ES-I3 (cell line): ENCODE data around the gene ADM5.
"Not testable (repeated sequence)": the region's sequence is repeated elsewhere in the genome, so short reads cannot be mapped to it uniquely, and the experiment has no call there.

ENCODE experiments used
- H3K36me3 ChIP-seq: 2 replicates; pipeline ENCODE4 v1.6.1; 2013; ENCODE audit warnings: mild to moderate bottlenecking, low read length, control low read depth, moderate library complexity; ENCODE audit not compliant: insufficient read depth
- H3K4me1 ChIP-seq: 2 replicates; pipeline ENCODE4 v1.6.1; 2013; ENCODE audit warnings: mild to moderate bottlenecking, control low read depth, low read length; ENCODE audit not compliant: insufficient read depth
- H3K9ac ChIP-seq: 2 replicates; pipeline ENCODE4 v1.6.1; 2013; ENCODE audit warnings: low read depth, mild to moderate bottlenecking, low read length, moderate library complexity
- H3K9me3 ChIP-seq: 2 replicates; pipeline ENCODE4 v1.6.1; 2013; ENCODE audit warnings: mild to moderate bottlenecking, low read length, moderate library complexity; ENCODE audit not compliant: control insufficient read depth, insufficient read depth

The ADM5 gene

DNA sequence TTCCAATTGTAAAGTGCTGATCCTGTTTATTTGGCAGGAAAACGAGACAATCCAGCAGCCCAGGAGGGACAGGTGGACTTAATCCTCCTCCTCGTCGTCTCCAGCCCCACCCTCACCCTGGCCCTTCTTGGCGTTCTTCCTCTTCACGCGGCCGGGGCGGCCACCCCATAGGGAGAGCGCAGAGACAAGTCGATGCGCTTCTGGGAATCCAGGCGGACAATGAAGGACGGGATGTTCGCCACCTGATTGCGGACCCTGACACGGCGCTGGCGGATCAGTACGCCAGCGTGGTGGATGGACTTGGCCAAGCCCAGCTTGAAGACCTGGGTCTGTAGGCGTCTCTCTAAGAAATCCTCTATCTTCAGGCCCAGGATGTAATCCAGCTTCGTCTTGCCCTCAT, 30.0 kb downstream of the ADM5 start:
- H3K4me1 ChIP-seq, H3K9ac ChIP-seq, H3K9me3 ChIP-seq, H3K36me3 ChIP-seq: not testable (repeated sequence)

- Histone ChIP-seq H3K4me1 (no peaks in the 10 kb centered on the region), H3K9ac (no peak overlapping the region), H3K9me3 (no peaks in the 10 kb centered on the region), H3K36me3 (no peaks in the 10 kb centered on the region)
These were observed 38.0 kb downstream of the ADM5 start for GRCh38 chr19:49727217-49728030.

DNA sequence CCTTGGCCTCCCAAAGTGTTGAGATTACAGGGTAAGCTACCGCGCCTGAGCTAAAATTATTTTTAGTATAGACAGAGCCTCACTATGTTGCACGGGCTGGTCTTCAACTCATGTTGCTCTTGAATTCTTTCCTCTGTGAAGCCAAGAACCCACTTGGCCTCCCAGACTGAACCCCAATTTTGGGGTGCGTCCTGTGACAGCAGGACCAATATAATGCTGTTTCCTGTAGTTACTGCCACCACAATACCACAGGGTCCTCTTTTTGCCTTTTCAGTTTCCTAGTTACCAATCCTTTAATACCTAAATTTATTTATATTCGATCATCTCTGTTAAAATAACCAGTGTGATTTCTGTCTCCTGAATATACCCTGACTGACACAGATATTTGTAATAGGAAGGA, 40.8 kb downstream of the ADM5 start:
- Histone ChIP-seq H3K9me3 (no peaks in the 10 kb centered on the region), H3K9ac (no peak overlapping the region), H3K4me1 (no peaks in the 10 kb centered on the region), H3K36me3 (no peaks in the 10 kb centered on the region)

GRCh38 chr19:49738268-49738667, 48.9 kb downstream of the ADM5 start:
- Histone ChIP-seq H3K36me3 (no peaks in the 10 kb centered on the region), H3K4me1 (no peaks in the 10 kb centered on the region), H3K9me3 (no peaks in the 10 kb centered on the region), H3K9ac (no peak overlapping the region)

GRCh38 chr19:49739098-49739497, 49.7 kb downstream of the ADM5 start:
- Histone ChIP-seq H3K36me3 (no peaks in the 10 kb centered on the region), H3K9me3 (no peaks in the 10 kb centered on the region), H3K9ac (no peak overlapping the region), H3K4me1 (no peaks in the 10 kb centered on the region)

DNA sequence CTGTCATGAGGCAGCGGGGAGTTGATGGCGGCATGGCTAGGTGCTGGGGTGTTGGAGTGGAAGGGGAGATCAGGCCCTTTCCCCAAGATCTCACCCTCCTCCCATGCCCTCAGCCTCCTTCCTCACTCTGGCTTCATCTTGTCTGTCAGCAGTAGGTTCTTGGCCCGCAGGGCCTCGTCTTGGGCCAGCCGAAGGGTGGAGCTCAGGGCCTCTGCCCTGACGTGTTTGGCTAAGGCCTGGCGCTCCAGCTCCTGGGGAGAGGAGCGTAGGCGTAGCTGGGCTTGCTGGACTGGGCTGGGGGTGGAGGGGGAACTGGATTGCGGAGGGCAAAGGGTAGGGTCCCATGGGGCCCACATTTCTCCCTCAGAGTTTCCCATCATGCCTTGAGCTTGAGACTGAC, 50.5 kb downstream of the ADM5 start:
- Histone ChIP-seq H3K36me3 (no peaks in the 10 kb centered on the region), H3K4me1 (no peaks in the 10 kb centered on the region), H3K9ac (no peak overlapping the region), H3K9me3 (no peaks in the 10 kb centered on the region)
